Left hindlimb (tissue), 1 donor: ENCODE measurements around the gene TMBIM1.

Experiments used
- DNase-seq: peaks from one replicate; pipeline ENCODE4 v3.0.0-alpha.2; 2018

Gene TMBIM1

GRCh38 chr2:218292048-218293014 lies at the start of gene TMBIM1:
TMBIM1 (minus strand) TSS chr2:218292503; CDS start chr2:218282141, 10,362 bp downstream.
- DNase-seq, result peak; percentile 85

- no peak for DNase-seq
Observed at GRCh38 chr2:218341381-218341780, 49.1 kb upstream of the TMBIM1 start.

- no peak for DNase-seq
Observed at GRCh38 chr2:218340656-218341055, 48.4 kb upstream of the TMBIM1 start.

- no peak for DNase-seq
Observed at GRCh38 chr2:218334531-218334930, 42.2 kb upstream of the TMBIM1 start.

GRCh38 chr2:218332920-218333645 lies 40.8 kb upstream of the TMBIM1 start:
- DNase-seq, result no peak

GRCh38 chr2:218332288-218332687 lies 40.0 kb upstream of the TMBIM1 start:
- no peak for DNase-seq

- no peak for DNase-seq
Observed at GRCh38 chr2:218331745-218332144, 39.4 kb upstream of the TMBIM1 start.

GRCh38 chr2:218329826-218330593 lies 37.7 kb upstream of the TMBIM1 start:
- no peak for DNase-seq

GRCh38 chr2:218329027-218329825 lies 36.9 kb upstream of the TMBIM1 start:
- DNase-seq, result no peak

GRCh38 chr2:218328294-218328693 lies 36.0 kb upstream of the TMBIM1 start:
- no peak for DNase-seq

GRCh38 chr2:218327451-218328210 lies 35.3 kb upstream of the TMBIM1 start:
- DNase-seq, result no peak

GRCh38 chr2:218326315-218326714 lies 34.0 kb upstream of the TMBIM1 start:
- DNase-seq, result no peak

GRCh38 chr2:218325566-218326160 lies 33.4 kb upstream of the TMBIM1 start:
- DNase-seq, result no peak

GRCh38 chr2:218323526-218324472 lies 31.5 kb upstream of the TMBIM1 start:
- peak; percentile 69 for DNase-seq

GRCh38 chr2:218322768-218323525 lies 30.6 kb upstream of the TMBIM1 start:
- peak; percentile 88 for DNase-seq

GRCh38 chr2:218320704-218321336 lies 28.5 kb upstream of the TMBIM1 start:
- DNase-seq, result no peak

GRCh38 chr2:218319813-218320365 lies 27.6 kb upstream of the TMBIM1 start:
- no peak for DNase-seq

GRCh38 chr2:218318241-218318640 lies 25.9 kb upstream of the TMBIM1 start:
- no peak for DNase-seq
